Panc1 (cell line): ENCODE data around the gene DONSON. TPM values are rescaled to one million over a fixed set of nuclear protein-coding genes. Genes with fewer than 3 reads are reported as not detected.
A peak's percentile ranks its signal among the peaks of the same experiment; 100 is the strongest.

Experiments used
- ATAC-seq: fragments of 200-7000 bp; cut with Tn5 transposase; 2 replicates; pipeline ENCODE4 v1.9.1; 2020; ENCODE audit warnings: mild to moderate bottlenecking, moderate library complexity
- BruUV-seq: library from RNA; stranded (reverse); fragments of 400-500 nt; replicated peaks from 2 replicates; lab custom pipeline; 2021; lab: Mats Ljungman, UMichigan
- CTCF ChIA-PET: fragments of 300-600 bp; sonication (Branson Sonifier 250); formaldehyde crosslinking; loops from one replicate; lab custom pipeline; 2022; ENCODE audit warnings: antibody characterized with exemption; lab: Charles Lee
- POLR2A ChIA-PET: fragments of 300-600 bp; sonication (Branson Sonifier 250); formaldehyde crosslinking; loops from one replicate; lab custom pipeline; 2022; ENCODE audit warnings: antibody characterized with exemption; lab: Charles Lee
- DNase-seq: peaks from one replicate; pipeline ENCODE4 v3.0.0-alpha.2; 2010; ENCODE audit warnings: low read depth, low spot score
- H3K27ac ChIP-seq: 2 replicates; pipeline ENCODE4 v1.5.1; 2011; ENCODE audit warnings: mild to moderate bottlenecking, low read length, inconsistent platforms
- H3K27me3 ChIP-seq: fragments of 200-500 bp; sonication (Bioruptor generic); 2 replicates; pipeline ENCODE4 v1.6.0; 2014; ENCODE audit warnings: low read length, inconsistent platforms; ENCODE audit not compliant: control insufficient read depth, insufficient read depth
- H3K36me3 ChIP-seq: fragments of 200-500 bp; sonication (Bioruptor generic); 2 replicates; pipeline ENCODE4 v1.5.1; 2014; ENCODE audit warnings: inconsistent platforms, mild to moderate bottlenecking, low read length, moderate library complexity; ENCODE audit not compliant: control insufficient read depth, insufficient read depth
- H3K4me1 ChIP-seq: 2 replicates; pipeline ENCODE4 v1.5.1; 2011; ENCODE audit warnings: inconsistent platforms, mild to moderate bottlenecking, low read length, moderate library complexity; ENCODE audit not compliant: control insufficient read depth, insufficient read depth
- H3K4me3 ChIP-seq, 2 experiments: 2 replicates each; pipeline ENCODE4 v1.5.1; 2011 to 2012; ENCODE audit warnings: low read depth in 2 of 2, low read length in 2 of 2, mild to moderate bottlenecking in 2 of 2, inconsistent platforms in 1 of 2, moderate library complexity in 1 of 2
- H3K9me3 ChIP-seq: fragments of 200-500 bp; sonication (Bioruptor generic); 2 replicates; pipeline ENCODE4 v1.5.1; 2014; ENCODE audit warnings: low read depth, mild to moderate bottlenecking, inconsistent platforms, low read length, moderate library complexity; ENCODE audit not compliant: control insufficient read depth, insufficient read depth
- CTCF ChIP-seq: fragments of 450-650 bp; IDR thresholded peaks from 2 replicates; pipeline ENCODE4 v1.5.1; 2017; ENCODE audit warnings: mild to moderate bottlenecking
- POLR2AphosphoS5 ChIP-seq: IDR thresholded peaks from 2 replicates; pipeline ENCODE4 v1.6.1; 2012; ENCODE audit warnings: mild to moderate bottlenecking, low read depth, low read length, moderate library complexity
- REST ChIP-seq, 2 experiments: IDR thresholded peaks; 2 replicates each; pipeline ENCODE4 v1.6.1; 2011 to 2012; ENCODE audit warnings: low read depth in 2 of 2, control low read depth in 1 of 2, low read length in 1 of 2, mild to moderate bottlenecking in 1 of 2, moderate library complexity in 1 of 2; ENCODE audit not compliant: insufficient read depth in 1 of 2
- SIN3A ChIP-seq: IDR thresholded peaks from 2 replicates; pipeline ENCODE4 v1.6.1; 2012; ENCODE audit warnings: low read depth, mild to moderate bottlenecking, low read length, moderate library complexity, borderline replicate concordance; ENCODE audit not compliant: insufficient read depth
- TCF7L2 ChIP-seq: IDR thresholded peaks from 2 replicates; pipeline ENCODE4 v1.6.1; 2011; ENCODE audit warnings: mild to moderate bottlenecking, low read depth, low read length, inconsistent platforms
- in situ Hi-C: cut with HindIII; loops from 2 replicates; pipeline ENCODE4 v1.10.0; 2016; ENCODE audit warnings: low sequenced_read_pairs, low pct_unique_long_range_greater_than_20kb
- intact Hi-C: fragments of 100-400 bp; cut with micrococcal nuclease; formaldehyde crosslinking; loops from one replicate; pipeline ENCODE4 v1.10.0; 2022; ENCODE audit not compliant: unreplicated experiment
- total RNA-seq: library from RNA; stranded (reverse); gene quantifications from one replicate; pipeline ENCODE4 v1.2.1, GENCODE V29; 2021; ENCODE audit not compliant: unreplicated experiment

The DONSON gene
- total RNA-seq, 1 experiment from 2014 or later: 21.9 TPM

GRCh38 chr21:33541756-33542639, 46.5 kb downstream of the DONSON start, which contains the start of gene GART:
GART (minus strand) TSS chr21:33542117; CDS start chr21:33539315, 2,802 bp downstream.
- in situ Hi-C loops: no loop called here
- BruUV-seq: no TSS peak

More at GRCh38 chr21:33541756-33542639, 46.5 kb downstream of the DONSON start, which contains the start of gene GART:
- ATAC-seq: peak; percentile 86
- TF ChIP-seq TCF7L2 (no peak), REST (IDR thresholded peaks at IDR 0.05; ENCODE audit: insufficient read depth in 1 of 2, low read depth in 2 of 2, low read length in 1 of 2) (no peak), CTCF (no peak), SIN3A (peak; percentile 75; the same call in 1 of the 2 replicates), POLR2AphosphoS5 (peak; percentile 63)
- Histone ChIP-seq H3K4me1 (peaks cover 10% of the 10 kb centered on the region), H3K9me3 (no peaks in the 10 kb centered on the region), H3K4me3 (peak within 1 kb of the TSS; percentile 88 to 96), H3K27ac (peak within 1 kb of the TSS; percentile 98), H3K36me3 (peaks cover 17% of the 10 kb centered on the region), H3K27me3 (no peaks in the 10 kb centered on the region)
- peak; percentile 17 for DNase-seq
- intact Hi-C loops: no loop called here
- ChIA-PET POLR2A (interaction anchor here (0.6 kb wide), 1 partner anchor 47 kb away, joined by 15 read pairs; no protein-coding TSS in a partner anchor), CTCF (no interaction called here)
